Measurements from ENCODE around the gene MARF1. TPM values are rescaled to one million over a fixed set of nuclear protein-coding genes. Genes with fewer than 3 reads are reported as not detected.
"Not testable (repeated sequence)": the region's sequence is repeated elsewhere in the genome, so short reads cannot be mapped to it uniquely, and the experiment has no call there.

MARF1 gene
- total RNA-seq, 1 donor from 2014 or later, result 13.4 TPM

GRCh38 chr16:15672514-15673167 lies 29.7 kb upstream of the MARF1 start:
- Mint-ChIP-seq H3K9me3 (no peaks in the 10 kb centered on the region), H3K4me1 (peaks cover 10% of the 10 kb centered on the region), H3K27me3 (ENCODE audit: insufficient read depth, low read depth) (peaks cover 4% of the 10 kb centered on the region), H3K36me3 (peaks cover 9% of the 10 kb centered on the region), H3K27ac (no peak overlapping the region), H3K4me3 (no peak overlapping the region)
- Histone ChIP-seq H4K20me1 (ENCODE audit: low read depth) (no peaks in the 10 kb centered on the region), H3K27me3 (no peaks in the 10 kb centered on the region), H3K4me3 (no peak overlapping the region), H3K36me3 (no peaks in the 10 kb centered on the region), H3K27ac (peak overlapping the region; percentile 46), H3K9ac (no peak overlapping the region), H3K9me3 (ENCODE audit: low read depth) (no peaks in the 10 kb centered on the region), H3F3A (ENCODE audit: low read depth) (no peaks in the 10 kb centered on the region), H3K4me2 (no peak overlapping the region), H3K79me2 (ENCODE audit: low read depth) (no peaks in the 10 kb centered on the region), H2AFZ (replicated peaks) (no peak overlapping the region), H3K4me1 (no peaks in the 10 kb centered on the region)
- TF ChIP-seq EZH2phosphoT487 (IDR thresholded peaks at IDR 0.05), result no peak
- TF ChIP-seq, protein P1, sequence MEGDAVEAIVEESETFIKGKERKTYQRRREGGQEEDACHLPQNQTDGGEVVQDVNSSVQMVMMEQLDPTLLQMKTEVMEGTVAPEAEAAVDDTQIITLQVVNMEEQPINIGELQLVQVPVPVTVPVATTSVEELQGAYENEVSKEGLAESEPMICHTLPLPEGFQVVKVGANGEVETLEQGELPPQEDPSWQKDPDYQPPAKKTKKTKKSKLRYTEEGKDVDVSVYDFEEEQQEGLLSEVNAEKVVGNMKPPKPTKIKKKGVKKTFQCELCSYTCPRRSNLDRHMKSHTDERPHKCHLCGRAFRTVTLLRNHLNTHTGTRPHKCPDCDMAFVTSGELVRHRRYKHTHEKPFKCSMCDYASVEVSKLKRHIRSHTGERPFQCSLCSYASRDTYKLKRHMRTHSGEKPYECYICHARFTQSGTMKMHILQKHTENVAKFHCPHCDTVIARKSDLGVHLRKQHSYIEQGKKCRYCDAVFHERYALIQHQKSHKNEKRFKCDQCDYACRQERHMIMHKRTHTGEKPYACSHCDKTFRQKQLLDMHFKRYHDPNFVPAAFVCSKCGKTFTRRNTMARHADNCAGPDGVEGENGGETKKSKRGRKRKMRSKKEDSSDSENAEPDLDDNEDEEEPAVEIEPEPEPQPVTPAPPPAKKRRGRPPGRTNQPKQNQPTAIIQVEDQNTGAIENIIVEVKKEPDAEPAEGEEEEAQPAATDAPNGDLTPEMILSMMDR (IDR thresholded peaks at IDR 0.05), result no peak
- no peak for TF ChIP-seq EZH2 (IDR thresholded peaks at IDR 0.05)
- no peak for DNase-seq (ENCODE audit: low spot score)

DNA sequence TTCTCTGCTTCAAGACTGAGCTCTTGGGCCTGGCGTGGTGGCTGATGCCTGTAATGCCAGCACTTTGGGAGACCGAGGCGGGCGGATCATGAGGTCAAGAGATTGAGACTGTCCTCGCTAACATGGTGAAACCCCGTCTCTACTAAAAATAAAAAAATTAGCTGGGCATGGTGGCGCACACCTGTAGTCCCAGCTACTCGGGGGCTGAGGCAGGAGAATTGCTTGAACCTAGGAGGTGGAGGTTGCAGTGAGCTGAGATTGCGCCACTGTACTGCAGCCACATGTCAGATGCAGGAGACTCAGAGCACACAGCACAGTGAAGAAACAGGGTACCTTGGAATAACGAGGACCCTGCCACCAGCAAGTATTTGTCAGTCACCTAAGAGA lies 29.2 kb upstream of the MARF1 start:
- not testable (repeated sequence) for H3K27me3 ChIP-seq; H3K27ac Mint-ChIP-seq; DNase-seq (ENCODE audit: low spot score); H2AFZ ChIP-seq (replicated peaks); H3K79me2 ChIP-seq (ENCODE audit: low read depth); H3K27me3 Mint-ChIP-seq (ENCODE audit: insufficient read depth, low read depth); H3K9me3 ChIP-seq (ENCODE audit: low read depth); H3K4me2 ChIP-seq; H3K36me3 Mint-ChIP-seq; H3K27ac ChIP-seq; H3K36me3 ChIP-seq; H3K9ac ChIP-seq; H3K9me3 Mint-ChIP-seq; H3K4me3 Mint-ChIP-seq; H3K4me1 ChIP-seq; H3K4me1 Mint-ChIP-seq; H4K20me1 ChIP-seq (ENCODE audit: low read depth); H3K4me3 ChIP-seq; H3F3A ChIP-seq (ENCODE audit: low read depth)

DNA sequence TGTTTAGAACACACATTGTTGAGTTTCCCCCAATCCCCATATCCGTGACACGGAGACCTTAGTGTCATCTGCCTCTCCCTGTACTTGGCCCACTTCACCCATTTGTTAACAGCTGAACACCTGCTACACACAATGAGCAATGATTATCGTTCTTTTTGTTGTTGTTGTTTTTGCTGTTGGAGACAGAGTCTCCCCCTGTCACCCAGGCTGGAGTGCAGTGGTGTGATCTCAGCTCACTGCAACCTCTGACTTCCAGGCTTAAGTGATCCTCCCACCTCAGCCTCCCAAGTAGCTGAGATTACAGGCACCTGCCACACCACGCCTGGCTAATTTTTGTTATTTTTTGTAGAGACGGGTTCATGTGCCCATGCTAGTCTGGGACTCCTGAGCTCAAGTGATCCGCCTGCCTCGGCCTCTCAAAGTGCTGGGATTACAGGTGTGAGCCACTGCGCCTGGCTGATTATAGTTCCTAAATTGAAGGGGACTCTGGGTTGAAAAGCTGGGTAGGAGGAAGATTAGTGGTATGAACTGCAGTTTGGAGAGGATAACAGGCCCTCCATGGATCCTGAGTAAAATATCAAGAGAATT lies 28.7 kb upstream of the MARF1 start:
- Histone ChIP-seq H3K27ac (no peak overlapping the region), H2AFZ (replicated peaks) (no peak overlapping the region), H3K4me1 (no peaks in the 10 kb centered on the region), H3F3A (ENCODE audit: low read depth) (no peaks in the 10 kb centered on the region), H3K36me3 (no peaks in the 10 kb centered on the region), H3K9me3 (ENCODE audit: low read depth) (no peaks in the 10 kb centered on the region), H3K4me2 (no peak overlapping the region), H3K27me3 (no peaks in the 10 kb centered on the region), H3K9ac (no peak overlapping the region), H3K79me2 (ENCODE audit: low read depth) (no peaks in the 10 kb centered on the region), H4K20me1 (ENCODE audit: low read depth) (no peaks in the 10 kb centered on the region), H3K4me3 (no peak overlapping the region)
- DNase-seq (ENCODE audit: low spot score), result no peak
- TF ChIP-seq EZH2phosphoT487 (IDR thresholded peaks at IDR 0.05) (no peak), EZH2 (IDR thresholded peaks at IDR 0.05) (no peak)
- TF ChIP-seq, protein P1 (IDR thresholded peaks at IDR 0.05), result no peak
- no peak overlapping the region for H3K4me3 Mint-ChIP-seq
- H3K36me3 Mint-ChIP-seq, result peaks cover 10% of the 10 kb centered on the region
- peaks cover 10% of the 10 kb centered on the region for H3K4me1 Mint-ChIP-seq
- no peaks in the 10 kb centered on the region for H3K9me3 Mint-ChIP-seq
- H3K27ac Mint-ChIP-seq, result no peak overlapping the region
- H3K27me3 Mint-ChIP-seq (ENCODE audit: insufficient read depth, low read depth), result peaks cover 4% of the 10 kb centered on the region

DNA sequence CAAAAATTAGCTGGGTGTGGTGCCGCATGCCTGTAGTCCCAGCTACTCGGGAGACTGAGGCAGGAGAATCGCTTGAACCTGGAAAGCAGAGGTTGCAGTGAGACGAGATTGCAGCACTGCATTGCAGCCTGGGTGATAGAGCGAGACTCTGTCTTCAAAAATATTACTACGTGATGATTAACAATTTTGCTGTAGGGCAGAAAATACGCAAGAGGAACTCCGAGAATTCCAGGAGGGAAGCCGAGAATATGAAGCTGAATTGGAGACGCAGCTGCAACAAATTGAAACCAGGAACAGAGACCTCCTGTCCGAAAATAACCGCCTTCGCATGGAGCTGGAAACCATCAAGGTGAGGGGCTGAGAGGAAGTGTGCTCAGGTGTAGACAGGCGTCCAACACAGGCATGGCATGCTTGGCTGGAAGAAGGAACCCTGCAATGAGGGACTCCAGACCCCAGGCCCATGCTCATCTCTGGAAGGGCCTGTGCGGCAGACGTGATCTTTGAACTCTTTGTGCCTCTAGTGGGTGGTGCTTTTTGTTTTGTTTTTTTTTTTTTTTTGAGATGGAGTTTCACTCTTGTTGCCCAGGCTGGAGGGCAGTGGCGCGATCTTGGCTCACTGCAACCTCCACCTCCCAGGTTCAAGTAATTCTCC lies 24.3 kb upstream of the MARF1 start:
- Histone ChIP-seq H3K36me3 (no peaks in the 10 kb centered on the region), H3K27me3 (no peaks in the 10 kb centered on the region)

More for the DNA sequence above, 24.3 kb upstream of the MARF1 start:
- no peak overlapping the region for H3K27ac ChIP-seq
- H3K4me3 ChIP-seq, result no peak overlapping the region
- Mint-ChIP-seq H3K36me3 (peaks cover 17% of the 10 kb centered on the region), H3K27me3 (ENCODE audit: insufficient read depth, low read depth) (no peaks in the 10 kb centered on the region), H3K9me3 (no peaks in the 10 kb centered on the region), H3K27ac (no peak overlapping the region), H3K4me1 (no peaks in the 10 kb centered on the region), H3K4me3 (no peak overlapping the region)
- H3K4me2 ChIP-seq, result no peak overlapping the region
- H3K9ac ChIP-seq, result no peak overlapping the region
- H3K9me3 ChIP-seq (ENCODE audit: low read depth), result no peaks in the 10 kb centered on the region
- H3K79me2 ChIP-seq (ENCODE audit: low read depth), result peaks cover 8% of the 10 kb centered on the region
- no peaks in the 10 kb centered on the region for H3K4me1 ChIP-seq
- no peak for DNase-seq (ENCODE audit: low spot score)
- no peak overlapping the region for H2AFZ ChIP-seq (replicated peaks)
- peaks cover 5% of the 10 kb centered on the region for H4K20me1 ChIP-seq (ENCODE audit: low read depth)
- H3F3A ChIP-seq (ENCODE audit: low read depth), result no peaks in the 10 kb centered on the region
- TF ChIP-seq, protein P1 (IDR thresholded peaks at IDR 0.05), result no peak
- no peak for TF ChIP-seq EZH2phosphoT487 (IDR thresholded peaks at IDR 0.05)
- no peak for TF ChIP-seq EZH2 (IDR thresholded peaks at IDR 0.05)

Measured in neural progenitor cell (in vitro differentiated cells).